A549 (cell line): ENCODE measurements around the gene PNISR. TPM values are rescaled to one million over a fixed set of nuclear protein-coding genes. Genes with fewer than 3 reads are reported as not detected.

ENCODE experiments used
- ATAC-seq, 2 experiments: fragments of 200-7000 bp in 1 of 2; fragments of >200 bp in 1 of 2; cut with Nextera tagmentation in 1 of 2; cut with Tn5 transposase in 1 of 2; 3 replicates each; pipeline versions ENCODE4 v1.8.0 to v1.9.1; 2018 to 2020; ENCODE audit warnings: mild to moderate bottlenecking in 1 of 2, moderate library complexity in 1 of 2
- CTCF ChIA-PET: fragments of 300-600 bp; sonication (Branson Sonifier 250); formaldehyde crosslinking; extraction: SDS; loops from one replicate; lab custom pipeline; 2021; ENCODE audit warnings: antibody characterized with exemption, inconsistent platforms; lab: Yijun Ruan, JAX
- POLR2A ChIA-PET: fragments of 350-600 bp; formaldehyde crosslinking; extraction: SDS; loops from one replicate; lab custom pipeline; 2021; ENCODE audit warnings: antibody characterized with exemption, inconsistent platforms; lab: Yijun Ruan, JAX
- DNase-seq, 2 experiments: peaks; one replicate each; pipeline versions ENCODE4 v3.0.0 to v3.0.0-alpha.2; 2011 to 2016; ENCODE audit warnings: low read depth in 1 of 2, low spot score in 1 of 2
- FAIRE-seq: peaks from 2 replicates; lab custom pipeline; 2011; peaks lifted over from hg19 to GRCh38; lab: Jason Lieb, UNC
- H3K27ac ChIP-seq, 2 experiments: fragments of >200 bp; sonication (Bioruptor Twin); formaldehyde crosslinking; 3 replicates each; pipeline ENCODE4 v1.5.1; 2016 to 2017
- H3K4me1 ChIP-seq: fragments of >200 bp; sonication (Bioruptor Twin); formaldehyde crosslinking; 3 replicates; pipeline ENCODE4 v1.6.1; 2016
- H3K4me2 ChIP-seq: fragments of >200 bp; sonication (Bioruptor Twin); formaldehyde crosslinking; 3 replicates; pipeline ENCODE4 v1.6.1; 2016
- H3K4me3 ChIP-seq: fragments of >200 bp; sonication (Bioruptor Twin); formaldehyde crosslinking; 3 replicates; pipeline ENCODE4 v1.5.1; 2016
- H3K9me3 ChIP-seq: fragments of >200 bp; sonication (Bioruptor Twin); formaldehyde crosslinking; 3 replicates; pipeline ENCODE4 v1.6.1; 2016
- ATOH8 ChIP-seq: fragments of 250-450 bp; sonication (Bioruptor Pico); IDR thresholded peaks from 2 replicates; pipeline ENCODE4 v1.5.0; 2020; ENCODE audit warnings: low read depth, mild to moderate bottlenecking, moderate library complexity
- CBX2 ChIP-seq: fragments of 200-600 bp; sonication (generic); IDR thresholded peaks from 2 replicates; pipeline ENCODE4 v1.6.1; 2016; ENCODE audit warnings: low read depth, mild to moderate bottlenecking, borderline replicate concordance
- CBX8 ChIP-seq: fragments of 200-600 bp; sonication (generic); IDR thresholded peaks from 2 replicates; pipeline ENCODE4 v1.6.1; 2016
- CTCF ChIP-seq: fragments of >200 bp; sonication (Bioruptor Twin); formaldehyde crosslinking; IDR thresholded peaks from 3 replicates; pipeline ENCODE4 v1.5.1; 2016
- EHMT2 ChIP-seq: fragments of 200-600 bp; sonication (generic); IDR thresholded peaks from 2 replicates; pipeline ENCODE4 v1.6.1; 2016; ENCODE audit warnings: antibody characterized with exemption, low read depth, mild to moderate bottlenecking, moderate library complexity
- GATA3 ChIP-seq: IDR thresholded peaks from 2 replicates; pipeline ENCODE4 v1.6.1; 2012; ENCODE audit warnings: borderline replicate concordance
- HDAC2 ChIP-seq: fragments of 200-600 bp; sonication (generic); IDR thresholded peaks from 2 replicates; pipeline ENCODE4 v1.6.1; 2016
- HES2 ChIP-seq: fragments of >200 bp; sonication (Bioruptor Twin); formaldehyde crosslinking; IDR thresholded peaks from 2 replicates; pipeline ENCODE4 v1.6.1; 2016
- HOXB13 ChIP-seq: fragments of 250-450 bp; sonication (Bioruptor Pico); IDR thresholded peaks from 2 replicates; pipeline ENCODE4 v1.5.0; 2020; ENCODE audit warnings: low read depth, mild to moderate bottlenecking, moderate library complexity
- HOXB5 ChIP-seq: fragments of 250-450 bp; sonication (Bioruptor Pico); IDR thresholded peaks from 2 replicates; pipeline ENCODE4 v1.5.0; 2020; ENCODE audit warnings: mild to moderate bottlenecking, moderate library complexity
- JUN ChIP-seq, 2 experiments: fragments of >200 bp; sonication (Bioruptor Twin); formaldehyde crosslinking; IDR thresholded peaks; 2 replicates in 1 of 2; 3 replicates in 1 of 2; pipeline ENCODE4 v1.6.1; 2016 to 2017
- KDM1A ChIP-seq: fragments of 200-600 bp; sonication (generic); IDR thresholded peaks from 2 replicates; pipeline ENCODE4 v1.6.1; 2016; ENCODE audit warnings: low read depth, mild to moderate bottlenecking
- KDM5A ChIP-seq: fragments of 200-600 bp; sonication (generic); IDR thresholded peaks from 2 replicates; pipeline ENCODE4 v1.6.1; 2016; ENCODE audit warnings: antibody characterized with exemption, mild to moderate bottlenecking
- MAX ChIP-seq: IDR thresholded peaks from 2 replicates; pipeline ENCODE4 v1.6.1; 2012
- MAZ ChIP-seq: fragments of 150-350 bp; IDR thresholded peaks from 2 replicates; pipeline ENCODE4 v1.6.1; 2014; ENCODE audit warnings: antibody characterized with exemption, low read depth, low read length, borderline replicate concordance
- MYC ChIP-seq: IDR thresholded peaks from 2 replicates; pipeline ENCODE4 v1.6.1; 2012; ENCODE audit warnings: mild to moderate bottlenecking, inconsistent platforms, low read length, improper control_type of control experiment, borderline replicate concordance
- NR3C1 ChIP-seq: fragments of >200 bp; sonication (Bioruptor Twin); formaldehyde crosslinking; IDR thresholded peaks from 3 replicates; pipeline ENCODE4 v1.6.1; 2017
- PBX3 ChIP-seq: IDR thresholded peaks from 2 replicates; pipeline ENCODE4 v1.6.1; 2012
- PHF8 ChIP-seq: fragments of 200-600 bp; sonication (generic); IDR thresholded peaks from 2 replicates; pipeline ENCODE4 v1.6.1; 2016; ENCODE audit warnings: low read depth, mild to moderate bottlenecking, antibody characterized with exemption, moderate library complexity, borderline replicate concordance
- POLR2A ChIP-seq: IDR thresholded peaks from 2 replicates; pipeline ENCODE4 v1.6.1; 2012; ENCODE audit warnings: mild to moderate bottlenecking, low read length
- RFX5 ChIP-seq: fragments of 450-650 bp; IDR thresholded peaks from 2 replicates; pipeline ENCODE4 v1.7.1; 2014; ENCODE audit warnings: antibody characterized with exemption, mild to moderate bottlenecking, moderate library complexity
- RNF2 ChIP-seq: fragments of 200-600 bp; sonication (generic); IDR thresholded peaks from 2 replicates; pipeline ENCODE4 v1.6.1; 2016; ENCODE audit warnings: low read depth, mild to moderate bottlenecking, antibody characterized with exemption, moderate library complexity, borderline replicate concordance
- SMC3 ChIP-seq: fragments of >200 bp; sonication (Bioruptor Twin); formaldehyde crosslinking; IDR thresholded peaks from 3 replicates; pipeline ENCODE4 v1.6.1; 2018; ENCODE audit warnings: inconsistent platforms
- TFCP2L1 ChIP-seq: fragments of 250-450 bp; sonication (Bioruptor Pico); IDR thresholded peaks from 2 replicates; pipeline ENCODE4 v1.5.0; 2021; ENCODE audit warnings: mild to moderate bottlenecking
- ZFP36 ChIP-seq: fragments of 450-650 bp; IDR thresholded peaks from 2 replicates; pipeline ENCODE4 v1.6.1; 2014; ENCODE audit warnings: borderline replicate concordance; ENCODE audit not compliant: partially characterized antibody
- ZSCAN20 ChIP-seq: fragments of 250-450 bp; sonication (Bioruptor Pico); IDR thresholded peaks from 2 replicates; pipeline ENCODE4 v1.8.0; 2022; ENCODE audit warnings: mild to moderate bottlenecking, moderate library complexity
- WGBS: methylation state at CpG from one replicate; pipeline ENCODE4 v1.1.6; 2017; ENCODE audit errors: missing lambda C conversion rate; 5-methylcytosine and 5-hydroxymethylcytosine counted together
- polyA plus RNA-seq, 4 experiments: library from polyadenylated mRNA; depleted of rRNA in 3 of 4; stranded (reverse); fragments of >200 nt; fragmentation: RNase III in 1 of 4; extraction: RNeasy Plus Mini Kit Qiagen cat#74134 plus additional on column Dnase treatment in 1 of 4; gene quantifications; 2 replicates in 3 of 4; 3 replicates in 1 of 4; pipeline ENCODE4 v1.2.3, GENCODE V29; 2011 to 2017

The PNISR gene
- polyA plus RNA-seq, 2 of the 4 experiments (the other 2 are of a cell fraction): 51.5 to 53.7 TPM

- TF ChIP-seq HES2 (no peak), EHMT2 (no peak), RNF2 (no peak), CBX8 (no peak), CTCF (no peak), CBX2 (no peak), KDM1A (no peak), ZSCAN20 (CRISPR knock-in tag) (no peak), PHF8 (no peak), KDM5A (no peak), ATOH8 (CRISPR knock-in tag) (no peak), JUN (IDR thresholded peaks at IDR 0.05) (no peak), TFCP2L1 (CRISPR knock-in tag) (no peak), HOXB13 (CRISPR knock-in tag) (no peak), MAX (no peak), HOXB5 (CRISPR knock-in tag) (no peak), POLR2A (no peak), ZFP36 (no peak), HDAC2 (no peak), GATA3 (no peak)
- Histone ChIP-seq H3K4me2 (no peak overlapping the region), H3K4me1 (peaks cover 4% of the 10 kb centered on the region; the same call in 1 of the 3 replicates), H3K9me3 (no peaks in the 10 kb centered on the region), H3K4me3 (no peak overlapping the region), H3K27ac (no peak overlapping the region)
- ChIA-PET POLR2A (no interaction called here), CTCF (no interaction called here)
- DNase-seq (no peak), ATAC-seq (no peak), FAIRE-seq (no peak)
These were observed 9.7 kb downstream of the PNISR start for GRCh38 chr6:99415446-99415845.

GRCh38 chr6:99412065-99412464 is 13.0 kb downstream of the PNISR start:
- no peak for TF ChIP-seq POLR2A
- no peak for TF ChIP-seq HOXB5 (CRISPR knock-in tag)
- no peak for TF ChIP-seq MYC
- TF ChIP-seq JUN (IDR thresholded peaks at IDR 0.05): no peak
- no peak for TF ChIP-seq RFX5
- no peak for TF ChIP-seq MAZ
- TF ChIP-seq NR3C1: no peak
- no peak for TF ChIP-seq PBX3
- TF ChIP-seq ATOH8 (CRISPR knock-in tag): no peak
- no peak for TF ChIP-seq SMC3
- TF ChIP-seq, all 56 proteins: peak for 0
- POLR2A ChIA-PET: no interaction called here
- DNase-seq (no peak), ATAC-seq (no peak), FAIRE-seq (no peak)
- Histone ChIP-seq H3K4me1 (0 out of 3 replicates have a peak, but pooled peaks cover 3% of the 10 kb centered on the region), H3K27ac (no peak overlapping the region), H3K9me3 (no peaks in the 10 kb centered on the region), H3K4me2 (no peak overlapping the region), H3K4me3 (no peak overlapping the region)
- CTCF ChIA-PET: interaction anchor here (1.0 kb wide), 1 partner anchor 11 kb away, joined by 4 read pairs; no protein-coding TSS in a partner anchor
- 97% methylated on average over 1 of the region's 1 CpG for WGBS
